Measurements from ENCODE around the gene CDIPT.
"Not testable (repeated sequence)": the region's sequence is repeated elsewhere in the genome, so short reads cannot be mapped to it uniquely, and the experiment has no call there.

Gene CDIPT

DNA sequence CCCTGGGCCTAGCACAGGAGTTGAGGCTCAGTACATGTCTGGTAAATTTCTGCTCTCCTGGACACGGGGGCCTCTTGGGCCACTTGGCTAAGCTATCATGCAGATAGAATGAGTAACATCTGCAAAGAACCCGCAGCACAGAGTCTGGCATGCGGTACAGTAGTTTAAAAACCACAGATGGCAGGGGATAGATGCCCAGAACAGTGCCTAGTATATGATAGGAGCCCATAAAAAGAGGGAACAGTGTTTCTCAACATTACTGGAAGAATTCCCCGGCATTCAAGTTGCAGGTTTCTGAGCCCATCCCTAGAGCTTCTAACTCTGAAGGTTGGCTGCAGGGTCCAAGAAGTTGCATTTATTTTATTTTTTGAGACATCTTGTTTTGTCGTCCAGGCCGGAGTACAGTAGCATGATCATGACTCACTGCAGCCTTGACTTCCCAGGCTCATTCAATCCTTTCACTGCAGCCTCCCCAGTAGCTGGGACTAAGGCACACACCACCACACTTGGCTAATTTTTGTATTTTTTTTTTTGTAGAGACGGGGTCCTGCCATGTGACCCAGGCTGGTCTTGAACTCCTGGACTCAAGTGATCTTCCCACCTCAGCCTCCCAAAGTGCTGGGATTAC, 5.8 kb downstream of the CDIPT start:
- no peak for DNase-seq

DNA sequence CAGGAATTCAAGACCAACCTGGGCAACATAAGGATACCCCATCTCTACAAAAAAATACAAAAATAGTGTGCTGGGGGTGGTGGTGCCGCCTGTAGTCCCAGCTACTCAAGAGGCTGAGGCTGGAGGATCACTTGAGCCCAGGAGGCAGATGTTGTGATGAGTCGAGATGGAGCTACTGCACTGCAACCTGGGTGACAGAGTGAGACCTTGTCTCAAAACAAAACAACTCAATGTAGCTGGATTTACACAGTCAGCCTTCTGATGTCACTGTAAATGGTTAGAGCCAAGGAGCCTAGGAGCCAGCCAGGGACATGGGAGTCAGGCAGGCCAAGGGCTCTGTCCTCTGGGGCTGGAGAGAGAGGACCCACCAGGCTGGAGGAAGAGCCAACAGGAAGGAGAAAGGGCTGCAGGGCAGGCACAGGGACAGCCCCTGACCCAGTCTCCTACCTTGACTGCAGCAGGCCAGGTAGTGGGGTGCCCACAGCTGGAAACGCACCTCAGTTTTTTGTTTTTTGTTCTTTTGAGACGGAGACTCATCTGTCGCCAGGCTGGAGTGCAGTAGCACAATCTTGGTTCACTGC, 8.4 kb downstream of the CDIPT start:
- no peak for DNase-seq

DNA sequence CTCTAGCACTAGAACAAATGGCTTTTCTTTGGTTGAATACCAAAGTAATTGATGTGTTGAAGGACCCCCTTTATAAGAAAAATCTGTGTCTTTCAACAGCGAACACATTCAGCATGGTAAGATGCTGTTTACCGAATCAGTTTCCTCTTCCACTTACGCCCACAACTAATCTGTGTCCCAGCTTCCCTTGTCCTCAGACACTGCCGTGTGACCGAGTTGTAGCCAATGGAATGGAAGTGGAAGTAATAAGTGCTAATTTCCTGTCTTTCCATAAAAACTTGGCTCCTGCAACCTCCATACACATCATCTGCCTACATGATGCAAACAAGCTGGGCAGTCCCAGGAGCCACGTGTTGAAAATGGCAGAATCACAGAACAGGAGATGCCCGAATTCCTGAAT, 10.4 kb downstream of the CDIPT start:
- DNase-seq, result no peak

DNA sequence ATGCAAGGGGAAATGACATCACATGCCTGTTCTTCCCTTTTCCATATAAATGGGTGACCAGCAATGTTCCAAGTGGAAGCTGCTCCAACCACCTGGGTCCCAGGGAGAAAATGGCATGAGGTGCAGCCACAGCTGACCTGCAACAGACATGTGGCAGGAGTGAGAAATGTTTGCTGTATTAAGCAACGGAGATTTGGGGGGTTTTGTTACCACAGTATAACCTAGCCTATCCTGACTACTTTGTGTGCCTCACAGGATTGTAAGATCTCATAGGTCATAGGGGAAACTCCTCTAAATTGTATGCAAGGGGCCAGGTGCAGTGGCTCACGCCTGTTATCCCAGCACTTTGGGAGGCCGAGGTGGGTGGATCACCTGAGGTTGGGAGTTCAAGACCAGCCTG, 12.0 kb downstream of the CDIPT start:
- no peak for DNase-seq

DNA sequence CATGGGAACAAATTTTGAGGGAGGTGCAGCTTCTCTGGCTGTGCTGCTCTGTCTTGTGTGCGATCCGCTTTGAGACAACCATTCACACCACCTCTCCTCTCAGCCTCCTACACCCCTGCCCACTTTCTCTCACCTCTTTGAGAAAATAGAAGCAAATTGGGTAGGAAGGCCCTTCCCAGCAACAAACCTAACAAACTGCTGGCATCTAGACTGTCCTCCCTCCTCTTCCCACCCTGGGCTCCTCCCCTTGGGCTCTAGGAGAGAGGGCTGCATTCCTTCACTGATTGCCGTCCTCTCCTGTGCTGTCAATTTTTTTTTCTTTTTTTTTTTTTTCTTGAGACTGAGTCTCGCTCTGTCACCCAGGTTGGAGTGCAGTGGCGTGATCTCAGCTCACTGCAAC, 13.5 kb downstream of the CDIPT start:
- no peak for DNase-seq

DNA sequence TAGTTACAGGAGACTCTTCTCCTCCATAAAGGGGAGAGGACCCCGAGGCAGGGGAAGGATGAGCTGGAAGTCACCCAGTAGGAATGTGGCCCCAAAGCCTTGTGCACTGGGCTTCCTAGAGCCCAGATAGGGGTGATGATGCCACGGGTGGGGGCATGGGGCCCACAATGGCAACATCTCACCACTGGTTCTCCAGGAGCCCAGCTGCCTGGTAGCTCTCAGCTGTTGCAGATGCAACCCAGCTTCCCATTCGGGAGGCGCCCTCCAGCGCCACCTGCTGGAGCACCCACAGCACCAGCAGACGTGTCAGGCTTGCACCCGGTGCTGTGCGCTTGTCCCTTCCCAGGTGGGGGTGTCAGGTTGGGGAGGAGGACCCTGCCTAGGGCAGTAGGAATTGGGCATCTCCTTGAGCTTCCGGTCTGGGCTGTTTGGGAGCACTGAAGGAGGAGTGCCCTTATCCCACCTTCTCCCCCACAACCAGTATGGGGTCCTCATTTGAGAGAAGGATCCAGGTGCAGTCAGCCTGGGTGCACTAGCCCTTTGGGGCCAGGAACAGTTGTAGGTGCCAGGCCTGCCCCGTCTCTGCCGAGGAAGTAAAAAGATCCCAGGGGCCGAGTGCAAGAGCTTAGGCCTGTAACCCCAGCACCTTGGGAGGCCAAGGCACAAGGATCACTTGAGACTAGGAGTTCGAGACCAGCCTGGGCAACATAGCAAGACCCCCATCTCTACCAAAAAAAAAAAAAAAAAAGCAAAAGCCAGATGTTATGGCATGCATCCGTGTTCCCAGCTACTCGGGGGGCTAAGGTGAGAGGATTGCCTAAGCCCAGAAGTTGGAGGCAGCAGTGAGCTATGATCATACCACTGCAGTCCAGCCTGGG, 14.4 kb downstream of the CDIPT start:
- peak; percentile 80 to 82 for DNase-seq

DNA sequence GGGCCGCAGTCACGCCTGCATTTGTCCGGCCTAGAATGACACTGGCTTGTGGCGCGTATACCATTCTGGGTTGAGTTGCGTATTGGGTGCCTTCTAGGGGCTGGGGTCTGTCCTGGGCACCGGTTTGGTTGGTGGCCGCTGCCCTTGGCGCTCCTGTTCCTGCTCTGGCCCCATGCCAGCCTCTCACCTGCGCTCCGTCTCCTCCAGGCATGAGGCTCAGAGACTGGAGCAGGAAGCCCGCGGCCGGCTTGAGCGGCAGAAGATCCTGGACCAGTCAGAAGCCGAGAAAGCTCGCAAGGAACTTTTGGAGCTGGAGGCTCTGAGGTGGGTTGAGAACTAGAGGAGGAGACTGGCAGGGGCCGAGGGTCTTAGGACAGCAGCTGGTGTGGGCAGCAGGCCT, 17.4 kb downstream of the CDIPT start:
- DNase-seq, result no peak

DNA sequence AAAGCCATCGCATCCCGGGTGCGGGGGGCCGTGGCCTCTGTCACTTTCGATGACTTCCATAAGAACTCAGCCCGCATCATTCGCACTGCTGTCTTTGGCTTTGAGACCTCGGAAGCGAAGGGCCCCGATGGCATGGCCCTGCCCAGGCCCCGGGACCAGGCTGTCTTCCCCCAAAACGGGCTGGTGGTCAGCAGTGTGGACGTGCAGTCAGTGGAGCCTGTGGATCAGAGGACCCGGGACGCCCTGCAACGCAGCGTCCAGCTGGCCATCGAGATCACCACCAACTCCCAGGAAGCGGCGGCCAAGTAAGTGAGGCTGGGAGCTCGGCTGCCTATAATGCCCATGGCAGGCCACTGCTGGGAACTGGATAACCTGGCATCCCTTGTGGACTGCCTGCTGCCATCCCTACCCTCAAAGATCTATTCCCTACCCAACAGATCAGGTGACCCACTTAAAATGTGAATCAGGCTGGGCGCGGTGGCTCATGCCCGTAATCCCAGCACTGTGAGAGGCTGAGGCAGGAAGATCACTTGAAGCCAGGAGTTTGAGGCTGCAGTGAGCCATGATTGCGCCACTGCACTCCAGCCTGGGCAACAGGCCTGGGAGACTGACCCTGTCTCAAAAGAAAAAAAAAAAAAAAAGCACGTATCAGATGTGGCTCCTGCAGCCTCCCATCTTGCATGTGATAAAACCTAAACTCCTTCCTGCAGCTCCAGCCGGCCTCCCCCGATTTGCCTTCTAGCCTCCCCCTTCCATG, 18.3 kb downstream of the CDIPT start:
- DNase-seq, result no peak

DNA sequence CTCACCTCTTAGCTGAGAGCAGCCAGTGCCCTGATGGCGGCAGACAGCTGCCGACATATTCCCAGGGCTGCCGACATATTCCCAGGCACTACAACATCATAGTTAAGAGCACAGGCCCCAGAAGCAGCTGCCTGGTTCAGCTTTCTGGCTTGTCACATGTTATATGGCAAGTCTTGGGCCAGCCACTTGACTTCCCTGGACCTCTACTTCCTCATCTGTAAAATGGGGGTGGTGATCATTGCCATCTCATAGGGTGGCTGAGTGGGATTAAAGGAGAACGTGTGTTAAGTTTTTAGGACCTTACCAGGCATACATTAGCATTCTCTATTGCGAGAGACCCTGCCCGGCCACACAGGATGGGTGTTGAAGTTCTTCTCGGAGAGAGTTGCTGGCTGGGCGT, 19.1 kb downstream of the CDIPT start:
- no peak for DNase-seq

DNA sequence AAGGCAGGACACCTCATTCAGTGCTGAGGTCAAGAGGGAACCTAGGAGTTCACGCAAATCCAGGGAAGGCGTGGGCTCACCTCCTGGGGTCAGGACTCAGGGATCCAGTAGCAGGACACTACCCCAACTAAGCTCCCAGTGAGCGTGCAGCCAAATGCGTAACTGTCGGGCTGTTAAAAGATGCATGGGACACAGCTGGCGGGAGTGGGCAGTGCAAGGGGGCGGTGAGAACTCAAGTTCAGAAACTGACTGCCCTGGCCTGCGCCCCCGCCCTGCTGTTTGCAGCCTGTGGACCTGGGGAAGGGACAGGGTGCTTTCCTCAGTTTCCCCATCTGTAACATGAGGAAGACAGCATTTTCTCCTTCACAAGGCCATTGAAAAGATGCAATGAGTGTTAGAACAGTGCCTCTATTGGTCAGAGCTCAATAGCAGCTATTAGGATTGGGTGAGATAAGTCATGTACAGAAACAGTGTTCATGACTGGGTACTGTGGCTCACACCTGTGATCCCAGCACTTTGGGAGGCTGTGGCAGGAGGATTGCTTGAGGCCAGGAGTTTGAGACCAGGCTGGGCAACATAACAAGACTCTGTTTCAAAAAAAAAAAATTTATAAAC, 20.2 kb downstream of the CDIPT start:
- no peak for DNase-seq

DNA sequence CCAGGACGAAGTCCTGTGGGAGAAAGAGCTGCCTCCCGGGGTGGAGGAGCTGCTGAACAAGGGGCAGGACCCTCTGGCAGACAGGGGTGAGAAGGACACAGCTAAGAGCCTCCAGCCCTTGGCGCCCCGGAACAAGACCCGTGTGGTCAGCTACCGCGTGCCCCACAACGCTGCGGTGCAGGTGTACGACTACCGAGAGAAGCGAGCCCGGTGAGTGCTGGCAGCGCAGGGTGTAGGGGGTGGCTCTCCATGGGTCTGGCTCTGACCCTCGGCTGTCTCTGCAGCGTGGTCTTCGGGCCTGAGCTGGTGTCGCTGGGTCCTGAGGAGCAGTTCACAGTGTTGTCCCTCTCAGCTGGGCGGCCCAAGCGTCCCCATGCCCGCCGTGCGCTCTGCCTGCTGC, 21.4 kb downstream of the CDIPT start:
- DNase-seq, result no peak

DNA sequence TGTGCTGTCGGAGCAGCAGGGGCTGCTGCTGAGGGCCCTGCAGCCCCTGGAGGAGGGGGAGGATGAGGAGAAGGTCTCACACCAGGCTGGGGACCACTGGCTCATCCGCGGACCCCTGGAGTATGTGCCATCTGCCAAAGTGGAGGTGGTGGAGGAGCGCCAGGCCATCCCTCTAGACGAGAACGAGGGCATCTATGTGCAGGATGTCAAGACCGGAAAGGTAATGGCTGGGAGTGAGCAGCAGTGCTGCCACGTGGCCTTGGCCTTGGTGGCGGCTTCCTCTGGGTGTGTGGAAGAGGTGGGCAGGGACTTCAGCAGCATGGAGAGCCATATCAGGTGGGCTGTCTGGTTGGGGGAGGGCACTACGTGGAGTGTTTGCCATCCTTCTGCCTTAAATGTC, 22.8 kb downstream of the CDIPT start:
- DNase-seq, result no peak

DNA sequence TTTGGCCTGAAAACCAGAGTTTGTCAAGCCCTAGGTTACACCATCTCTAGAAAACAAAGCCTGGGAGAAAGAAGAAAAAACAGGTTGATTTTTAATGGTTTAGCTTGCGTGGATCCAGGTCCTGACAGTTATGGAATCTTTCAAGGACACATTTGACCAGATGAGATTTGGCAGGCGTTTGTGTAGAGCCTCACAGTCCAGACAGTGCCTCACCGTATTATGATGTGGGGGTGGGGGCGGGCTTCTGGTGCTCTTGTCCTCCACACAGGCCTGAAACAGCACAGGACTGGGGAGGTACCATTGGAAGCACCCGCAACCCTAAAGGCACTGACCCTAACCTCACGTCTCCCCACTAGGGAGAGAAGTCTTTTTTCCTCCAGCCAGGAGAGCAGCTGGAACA, 23.2 kb downstream of the CDIPT start:
- DNase-seq, result no peak

DNA sequence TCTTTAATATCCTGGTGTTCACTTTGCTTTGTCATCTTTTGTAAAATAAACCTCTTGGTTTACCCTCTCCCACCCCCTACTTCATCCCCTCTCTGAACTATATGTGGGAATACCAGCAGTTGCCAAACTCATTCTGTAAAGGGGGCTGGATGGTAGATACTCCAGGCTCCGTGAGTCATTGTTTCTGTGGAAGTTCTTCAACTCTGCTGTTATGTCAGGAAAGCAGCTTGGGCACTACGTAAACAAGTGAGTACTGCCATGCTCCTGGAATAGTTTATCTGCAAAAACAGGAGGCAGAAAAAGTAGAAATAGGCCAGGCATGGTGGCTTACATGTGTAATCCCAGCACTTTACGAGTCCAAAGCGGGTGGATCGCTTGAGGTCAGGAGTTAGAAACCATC, 25.2 kb downstream of the CDIPT start:
- DNase-seq, result no peak

DNA sequence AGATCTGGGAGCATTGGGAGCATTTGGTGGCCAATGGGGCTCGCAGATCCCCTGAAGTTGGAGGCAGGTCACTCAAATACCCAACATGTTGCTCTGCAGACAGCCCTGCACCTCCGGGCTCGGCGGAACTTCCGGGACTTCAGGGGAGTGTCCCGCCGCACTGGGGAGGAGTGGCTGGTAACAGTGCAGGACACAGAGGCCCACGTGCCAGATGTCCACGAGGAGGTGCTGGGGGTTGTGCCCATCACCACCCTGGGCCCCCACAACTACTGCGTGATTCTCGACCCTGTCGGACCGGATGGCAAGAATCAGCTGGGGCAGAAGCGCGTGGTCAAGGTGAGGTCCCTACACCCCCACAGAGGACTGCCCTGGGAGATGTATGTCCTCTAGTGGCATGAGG, 26.4 kb downstream of the CDIPT start:
- DNase-seq, result no peak

DNA sequence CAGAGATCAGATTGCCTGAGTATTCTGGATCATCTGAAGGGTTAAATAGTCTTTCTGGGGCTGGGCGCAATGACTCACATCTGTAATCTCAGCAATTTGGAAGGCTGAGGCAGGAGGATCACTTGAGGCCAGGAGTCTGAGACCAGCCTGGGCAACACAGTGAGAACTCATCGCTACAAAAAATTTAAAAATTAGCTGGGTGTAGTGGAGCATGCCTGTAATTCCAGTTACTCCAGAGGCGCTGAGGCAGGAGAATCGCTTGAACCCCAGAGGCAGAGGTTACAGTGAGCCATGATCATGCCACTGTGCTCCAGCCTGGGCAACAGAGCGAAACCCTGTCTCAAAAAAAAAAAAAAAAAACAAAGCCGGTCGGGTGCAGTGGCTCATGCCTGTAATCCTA, 27.1 kb downstream of the CDIPT start:
- no peak for DNase-seq

DNA sequence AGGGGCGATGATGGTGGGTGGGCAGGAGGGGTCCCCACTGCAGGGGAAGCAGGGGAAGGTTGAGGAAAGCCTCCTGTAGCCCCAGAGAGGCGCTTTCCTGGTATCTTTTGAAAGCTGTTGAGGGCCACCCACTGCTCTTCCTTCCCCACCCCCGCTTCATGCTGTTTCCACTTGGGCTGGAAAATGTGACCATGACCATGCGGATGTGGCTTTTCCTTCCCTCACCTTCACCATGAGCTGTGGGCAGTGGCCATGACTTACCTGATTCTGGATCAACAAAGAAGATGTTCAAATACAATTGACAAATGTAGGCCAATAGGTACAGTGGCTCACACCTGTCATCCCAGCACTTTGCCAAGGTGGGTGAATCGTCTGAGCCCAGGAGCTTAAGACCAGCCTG, 28.9 kb downstream of the CDIPT start:
- no peak for DNase-seq

DNA sequence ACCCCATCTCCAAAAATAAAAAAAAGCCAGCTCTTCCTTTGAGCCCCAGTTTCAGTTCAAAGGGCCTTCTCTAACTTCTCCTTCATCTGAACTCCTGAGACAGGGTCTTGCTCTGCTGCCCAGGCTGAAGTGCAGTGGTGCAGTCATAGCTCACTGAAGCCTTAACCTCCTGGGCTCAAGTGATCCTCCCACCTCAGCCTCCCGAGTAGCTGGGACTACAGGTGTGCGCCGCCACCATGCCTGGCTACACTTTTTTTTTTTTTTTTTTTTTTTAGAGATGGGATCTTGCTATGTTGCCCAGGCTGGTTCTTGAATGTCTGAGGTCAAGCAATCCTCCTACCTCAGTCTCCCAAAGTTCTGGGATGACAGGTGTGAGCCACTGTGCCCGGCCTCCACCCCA, 29.8 kb downstream of the CDIPT start:
- not testable (repeated sequence) for DNase-seq

DNA sequence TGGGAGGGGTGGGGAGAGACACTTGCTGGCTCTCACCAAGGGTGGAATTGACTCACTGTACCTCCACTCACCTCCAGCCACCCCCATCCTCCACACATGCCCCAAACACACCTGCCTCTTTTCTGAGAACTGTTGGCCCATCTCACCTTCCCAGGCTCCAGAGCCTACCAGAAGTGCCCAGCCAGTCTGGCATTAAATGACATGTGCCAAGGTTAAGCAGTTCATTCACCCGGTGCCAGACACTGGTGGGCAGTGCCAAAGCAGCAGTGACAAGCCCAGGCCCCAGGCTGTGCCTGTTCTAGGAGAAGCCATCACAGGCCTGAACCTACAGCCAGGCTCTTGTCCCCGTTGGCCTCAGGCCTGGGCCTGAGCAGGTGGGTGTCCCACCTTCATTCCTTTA, 31.5 kb downstream of the CDIPT start:
- no peak for DNase-seq

DNA sequence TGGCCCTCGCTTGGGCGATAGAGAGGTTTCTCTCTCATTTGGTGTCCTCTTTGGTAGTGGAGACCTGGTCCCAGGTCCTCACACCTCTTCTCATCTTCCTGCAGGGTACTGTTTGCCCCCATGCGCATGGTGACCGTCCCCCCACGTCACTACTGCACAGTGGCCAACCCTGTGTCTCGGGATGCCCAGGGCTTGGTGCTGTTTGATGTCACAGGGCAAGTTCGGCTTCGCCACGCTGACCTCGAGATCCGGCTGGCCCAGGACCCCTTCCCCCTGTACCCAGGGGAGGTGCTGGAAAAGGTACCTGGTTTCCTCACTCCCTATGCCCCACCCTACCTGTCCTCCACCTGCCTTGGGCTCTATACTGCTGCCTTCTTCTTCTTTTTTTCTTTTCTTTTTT, 32.3 kb downstream of the CDIPT start:
- DNase-seq, result no peak

DNA sequence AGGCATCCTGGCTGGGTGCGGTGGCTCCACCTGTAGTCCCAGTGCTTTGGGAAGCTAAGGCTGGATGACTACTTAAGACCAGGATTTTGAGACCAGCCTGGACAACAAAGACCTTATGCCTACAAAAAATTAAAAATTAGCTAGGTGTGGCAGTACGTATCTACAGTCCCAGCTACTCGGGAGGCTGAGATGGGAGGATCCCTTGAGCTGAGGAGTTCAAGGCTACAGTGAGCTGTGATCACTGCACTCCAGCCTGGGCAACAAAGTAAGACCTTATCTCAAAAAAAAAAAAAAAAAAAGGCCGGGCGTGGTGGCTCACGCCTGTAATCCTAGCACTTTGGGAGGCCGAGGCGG, 36.7 kb downstream of the CDIPT start:
- DNase-seq, result no peak

DNA sequence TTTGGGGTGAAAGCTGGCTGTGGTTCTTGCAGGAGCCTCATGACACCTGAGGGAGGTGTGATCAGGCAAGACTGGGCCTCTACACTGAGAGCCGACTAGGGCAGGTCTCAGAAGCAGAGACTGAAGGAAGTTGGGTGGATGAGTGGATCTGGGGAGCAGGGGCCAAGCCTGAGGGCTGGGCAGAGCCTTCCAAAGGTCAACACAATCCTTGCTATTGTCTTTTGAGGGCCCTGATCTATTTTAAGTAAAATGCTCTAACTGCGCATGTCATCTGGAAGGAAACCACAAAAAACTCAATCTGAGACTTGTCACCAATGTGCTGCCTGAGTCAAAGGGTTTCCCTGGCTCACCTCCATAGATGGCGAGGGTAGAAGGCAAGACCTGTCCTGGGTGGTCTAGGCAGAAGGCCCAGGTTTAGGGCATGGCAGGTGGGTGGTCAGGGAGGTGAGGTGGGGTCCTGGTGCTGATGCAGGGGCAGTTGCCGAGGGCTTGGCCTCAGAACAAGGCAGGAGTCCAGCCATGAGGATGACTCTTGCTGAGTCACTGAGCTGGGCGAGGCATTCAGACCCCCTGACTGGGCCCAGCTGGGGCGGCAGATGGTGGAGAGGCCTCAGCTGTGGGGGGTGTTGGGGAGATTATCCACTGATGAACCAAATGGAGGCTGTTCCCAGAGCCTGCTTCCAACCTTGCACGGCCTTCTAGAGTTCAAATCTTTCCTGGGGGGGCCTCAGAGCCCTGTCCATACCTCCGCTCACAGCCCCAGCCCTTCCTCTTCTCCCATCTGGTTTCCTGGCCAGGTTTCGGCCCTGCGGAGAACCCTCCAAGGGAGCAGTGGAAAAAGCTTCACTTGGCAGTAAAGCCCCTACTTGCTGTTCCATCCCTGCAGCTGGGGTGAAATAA, 37.6 kb downstream of the CDIPT start:
- peak in 1 of 2 donors; percentile 37 for DNase-seq

Data from CD4-positive, alpha-beta T cell treated with Interleukin-1 beta for 1 hour (primary cell).